ENCODE data around the gene ADARB2.
A peak's percentile ranks its signal among the peaks of the same experiment; 100 is the strongest.

The ADARB2 gene

GRCh38 chr10:1529806-1530413 is 207.4 kb downstream of the ADARB2 start:
- ChIA-PET CTCF (no interaction called here), POLR2A (no interaction called here)
- H3K4me1 ChIP-seq (ENCODE audit: control insufficient read depth, insufficient read depth, low read length) = no peaks in the 10 kb centered on the region
- no peaks in the 10 kb centered on the region for H3K9me3 ChIP-seq (ENCODE audit: control insufficient read depth, insufficient read depth, low read depth, low read length)
- TF ChIP-seq SCRT2 (tag by site-specific recombination; IDR thresholded peaks at IDR 0.05) (peak; percentile 71), ZNF610 (tag by site-specific recombination; IDR thresholded peaks at IDR 0.05; ENCODE audit: borderline replicate concordance) (no peak)
- TF ChIP-seq, protein P1, sequence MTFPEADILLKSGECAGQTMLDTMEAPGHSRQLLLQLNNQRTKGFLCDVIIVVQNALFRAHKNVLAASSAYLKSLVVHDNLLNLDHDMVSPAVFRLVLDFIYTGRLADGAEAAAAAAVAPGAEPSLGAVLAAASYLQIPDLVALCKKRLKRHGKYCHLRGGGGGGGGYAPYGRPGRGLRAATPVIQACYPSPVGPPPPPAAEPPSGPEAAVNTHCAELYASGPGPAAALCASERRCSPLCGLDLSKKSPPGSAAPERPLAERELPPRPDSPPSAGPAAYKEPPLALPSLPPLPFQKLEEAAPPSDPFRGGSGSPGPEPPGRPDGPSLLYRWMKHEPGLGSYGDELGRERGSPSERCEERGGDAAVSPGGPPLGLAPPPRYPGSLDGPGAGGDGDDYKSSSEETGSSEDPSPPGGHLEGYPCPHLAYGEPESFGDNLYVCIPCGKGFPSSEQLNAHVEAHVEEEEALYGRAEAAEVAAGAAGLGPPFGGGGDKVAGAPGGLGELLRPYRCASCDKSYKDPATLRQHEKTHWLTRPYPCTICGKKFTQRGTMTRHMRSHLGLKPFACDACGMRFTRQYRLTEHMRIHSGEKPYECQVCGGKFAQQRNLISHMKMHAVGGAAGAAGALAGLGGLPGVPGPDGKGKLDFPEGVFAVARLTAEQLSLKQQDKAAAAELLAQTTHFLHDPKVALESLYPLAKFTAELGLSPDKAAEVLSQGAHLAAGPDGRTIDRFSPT (tag by site-specific recombination; IDR thresholded peaks at IDR 0.05) = peak; percentile 46
- no peaks in the 10 kb centered on the region for H3K36me3 ChIP-seq (ENCODE audit: control insufficient read depth in 2 of 2, insufficient read depth in 1 of 2, low read length in 2 of 2)
- no peak overlapping the region for H3K27ac ChIP-seq (ENCODE audit: extremely low read depth, low read depth, low read length)
- H3K4me3 ChIP-seq (ENCODE audit: low read depth, low read length) = no peak overlapping the region

DNA sequence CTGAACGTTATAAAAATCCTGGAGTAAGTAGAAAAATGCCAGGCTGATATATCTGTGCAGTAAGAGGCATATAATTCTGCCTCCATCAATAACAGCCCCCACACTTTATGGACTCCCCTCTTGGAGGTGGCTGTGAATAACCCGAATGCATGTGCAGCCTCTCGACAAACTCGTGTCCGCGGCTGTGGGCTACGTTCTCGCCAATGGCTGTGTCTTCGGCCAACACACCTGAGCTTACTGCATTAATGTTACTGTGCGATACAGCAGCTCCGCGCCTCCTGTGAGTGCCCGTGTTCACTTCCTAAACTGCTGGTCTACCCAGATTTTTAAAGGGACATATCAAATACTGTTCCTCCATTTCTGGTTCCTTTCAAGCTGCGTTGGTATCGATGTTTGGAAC is 209.4 kb downstream of the ADARB2 start:
- Histone ChIP-seq H3K4me1 (ENCODE audit: control insufficient read depth, insufficient read depth, low read length) (no peaks in the 10 kb centered on the region), H3K9me3 (ENCODE audit: control insufficient read depth, insufficient read depth, low read depth, low read length) (no peaks in the 10 kb centered on the region), H3K27ac (ENCODE audit: extremely low read depth, low read depth, low read length) (no peak overlapping the region), H3K36me3 (ENCODE audit: control insufficient read depth in 2 of 2, insufficient read depth in 1 of 2, low read length in 2 of 2) (no peaks in the 10 kb centered on the region), H3K4me3 (ENCODE audit: low read depth, low read length) (no peak overlapping the region)
- ChIA-PET POLR2A (no interaction called here), CTCF (no interaction called here)
- TF ChIP-seq ZNF596 (tag by site-specific recombination; IDR thresholded peaks at IDR 0.05) (no peak), KLF16 (tag by site-specific recombination; IDR thresholded peaks at IDR 0.05) (no peak), OSR2 (tag by site-specific recombination; IDR thresholded peaks at IDR 0.05) (no peak), ZNF398 (tag by site-specific recombination; IDR thresholded peaks at IDR 0.05) (no peak), ZNF157 (tag by site-specific recombination; IDR thresholded peaks at IDR 0.05) (no peak), ZNF670 (tag by site-specific recombination; IDR thresholded peaks at IDR 0.05; ENCODE audit: low read depth) (no peak), GLIS1 (tag by site-specific recombination; IDR thresholded peaks at IDR 0.05) (no peak), KLF8 (tag by site-specific recombination; IDR thresholded peaks at IDR 0.05) (no peak), SETDB1 (IDR thresholded peaks at IDR 0.05; ENCODE audit: insufficient read length, low read length) (no peak), ZNF521 (tag by site-specific recombination; IDR thresholded peaks at IDR 0.05) (no peak), MEIS1 (CRISPR knock-in tag; IDR thresholded peaks at IDR 0.05; ENCODE audit: borderline replicate concordance) (no peak), ZNF529 (tag by site-specific recombination; IDR thresholded peaks at IDR 0.05; ENCODE audit: insufficient replicate concordance) (no peak), ZNF488 (tag by site-specific recombination; IDR thresholded peaks at IDR 0.05) (no peak), BCL6B (tag by site-specific recombination; IDR thresholded peaks at IDR 0.05) (no peak), ZNF175 (tag by site-specific recombination; IDR thresholded peaks at IDR 0.05) (no peak), ZNF184 (tag by site-specific recombination; IDR thresholded peaks at IDR 0.05) (no peak), ZNF433 (tag by site-specific recombination; IDR thresholded peaks at IDR 0.05; ENCODE audit: low read depth) (no peak), ZSCAN23 (tag by site-specific recombination; IDR thresholded peaks at IDR 0.05) (no peak)
- TF ChIP-seq, protein P2, sequence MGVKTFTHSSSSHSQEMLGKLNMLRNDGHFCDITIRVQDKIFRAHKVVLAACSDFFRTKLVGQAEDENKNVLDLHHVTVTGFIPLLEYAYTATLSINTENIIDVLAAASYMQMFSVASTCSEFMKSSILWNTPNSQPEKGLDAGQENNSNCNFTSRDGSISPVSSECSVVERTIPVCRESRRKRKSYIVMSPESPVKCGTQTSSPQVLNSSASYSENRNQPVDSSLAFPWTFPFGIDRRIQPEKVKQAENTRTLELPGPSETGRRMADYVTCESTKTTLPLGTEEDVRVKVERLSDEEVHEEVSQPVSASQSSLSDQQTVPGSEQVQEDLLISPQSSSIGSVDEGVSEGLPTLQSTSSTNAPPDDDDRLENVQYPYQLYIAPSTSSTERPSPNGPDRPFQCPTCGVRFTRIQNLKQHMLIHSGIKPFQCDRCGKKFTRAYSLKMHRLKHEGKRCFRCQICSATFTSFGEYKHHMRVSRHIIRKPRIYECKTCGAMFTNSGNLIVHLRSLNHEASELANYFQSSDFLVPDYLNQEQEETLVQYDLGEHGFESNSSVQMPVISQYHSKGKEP (tag by site-specific recombination; IDR thresholded peaks at IDR 0.05) = no peak
